Progenitor cell of endocrine pancreas (in vitro differentiated cells): Measurements from ENCODE around the gene HS3ST1. TPM values are rescaled to one million over a fixed set of nuclear protein-coding genes. Genes with fewer than 3 reads are reported as not detected.
"Not testable (repeated sequence)": the region's sequence is repeated elsewhere in the genome, so short reads cannot be mapped to it uniquely, and the experiment has no call there.

ENCODE experiments used
- DNase-seq: peaks from one replicate; pipeline ENCODE4 v3.0.0; 2021; ENCODE audit warnings: low spot score; ENCODE audit not compliant: unreplicated experiment
- H3K27ac Mint-ChIP-seq: 2 replicates; pipeline ENCODE4 v1.8.0; 2021; ENCODE audit warnings: mild to moderate bottlenecking, moderate library complexity, mixed read lengths
- H3K27me3 Mint-ChIP-seq: 2 replicates; pipeline ENCODE4 v1.8.0; 2021; ENCODE audit warnings: mixed read lengths
- H3K36me3 Mint-ChIP-seq: 2 replicates; pipeline ENCODE4 v1.8.0; 2022; ENCODE audit warnings: mixed read lengths; ENCODE audit not compliant: insufficient read depth
- H3K4me1 Mint-ChIP-seq: 2 replicates; pipeline ENCODE4 v1.8.0; 2021; ENCODE audit warnings: low read depth, mixed read lengths
- H3K4me3 Mint-ChIP-seq: 2 replicates; pipeline ENCODE4 v1.8.0; 2021; ENCODE audit warnings: low read depth, mild to moderate bottlenecking, moderate library complexity, mixed read lengths
- H3K9me3 Mint-ChIP-seq: 2 replicates; pipeline ENCODE4 v1.8.0; 2021; ENCODE audit warnings: low read depth, mixed read lengths
- total RNA-seq: library from RNA; stranded (reverse); gene quantifications from 2 replicates; pipeline ENCODE4 v1.2.1, GENCODE V29; 2021
- TF ChIP-seq, protein P1 (sequence below): fragments of 200-600 bp; sonication (generic); IDR thresholded peaks from one replicate; pipeline ENCODE4 v1.5.0; 2021; ENCODE audit warnings: antibody characterized with exemption, mild to moderate bottlenecking; ENCODE audit not compliant: unreplicated experiment

The HS3ST1 gene
- total RNA-seq, 1 donor from 2014 or later, result 3.4 TPM

DNA sequence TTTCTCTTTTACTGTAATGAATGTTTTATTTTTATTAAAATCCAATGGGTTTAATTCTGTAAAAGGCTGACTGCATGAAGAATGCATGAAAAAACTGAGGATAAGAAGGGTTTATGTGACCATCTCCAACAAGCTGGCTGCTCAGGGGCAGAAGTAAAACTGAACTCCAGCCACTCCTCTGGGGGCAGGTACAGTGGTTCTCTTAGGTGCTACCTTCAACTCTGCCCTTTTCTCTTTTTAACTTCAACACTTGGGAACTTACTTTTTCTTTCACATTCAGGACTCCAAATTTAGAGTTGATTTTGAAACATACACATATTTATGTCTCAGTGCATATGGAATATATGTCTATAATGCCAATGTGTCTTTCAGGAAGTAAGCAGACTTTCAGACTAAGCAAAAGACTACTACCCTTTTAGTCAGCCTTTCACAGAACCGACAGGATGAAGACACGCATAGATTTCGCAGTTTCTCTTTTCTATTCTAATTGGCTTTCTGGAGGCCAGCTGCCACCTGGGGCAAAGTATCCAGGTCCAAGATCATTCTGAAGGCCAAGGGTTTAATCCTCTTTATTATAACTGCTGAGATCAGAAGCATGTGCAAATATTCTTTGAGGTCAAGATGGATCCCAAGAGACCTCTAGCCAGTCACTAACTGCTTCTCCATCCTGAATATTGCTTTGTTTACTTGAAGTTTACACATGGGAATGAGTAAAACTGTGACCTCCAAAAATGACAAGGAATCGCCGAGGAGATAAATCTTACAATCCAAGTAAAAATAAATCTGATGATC lies 30.7 kb downstream of the HS3ST1 start:
- H3K27me3 Mint-ChIP-seq, result no peaks in the 10 kb centered on the region
- no peaks in the 10 kb centered on the region for H3K4me1 Mint-ChIP-seq
- H3K27ac Mint-ChIP-seq, result no peak overlapping the region
- H3K4me3 Mint-ChIP-seq, result no peak overlapping the region
- DNase-seq, result no peak
- TF ChIP-seq, protein P1, sequence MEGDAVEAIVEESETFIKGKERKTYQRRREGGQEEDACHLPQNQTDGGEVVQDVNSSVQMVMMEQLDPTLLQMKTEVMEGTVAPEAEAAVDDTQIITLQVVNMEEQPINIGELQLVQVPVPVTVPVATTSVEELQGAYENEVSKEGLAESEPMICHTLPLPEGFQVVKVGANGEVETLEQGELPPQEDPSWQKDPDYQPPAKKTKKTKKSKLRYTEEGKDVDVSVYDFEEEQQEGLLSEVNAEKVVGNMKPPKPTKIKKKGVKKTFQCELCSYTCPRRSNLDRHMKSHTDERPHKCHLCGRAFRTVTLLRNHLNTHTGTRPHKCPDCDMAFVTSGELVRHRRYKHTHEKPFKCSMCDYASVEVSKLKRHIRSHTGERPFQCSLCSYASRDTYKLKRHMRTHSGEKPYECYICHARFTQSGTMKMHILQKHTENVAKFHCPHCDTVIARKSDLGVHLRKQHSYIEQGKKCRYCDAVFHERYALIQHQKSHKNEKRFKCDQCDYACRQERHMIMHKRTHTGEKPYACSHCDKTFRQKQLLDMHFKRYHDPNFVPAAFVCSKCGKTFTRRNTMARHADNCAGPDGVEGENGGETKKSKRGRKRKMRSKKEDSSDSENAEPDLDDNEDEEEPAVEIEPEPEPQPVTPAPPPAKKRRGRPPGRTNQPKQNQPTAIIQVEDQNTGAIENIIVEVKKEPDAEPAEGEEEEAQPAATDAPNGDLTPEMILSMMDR, result no peak
- peaks cover 3% of the 10 kb centered on the region for H3K36me3 Mint-ChIP-seq
- no peaks in the 10 kb centered on the region for H3K9me3 Mint-ChIP-seq

DNA sequence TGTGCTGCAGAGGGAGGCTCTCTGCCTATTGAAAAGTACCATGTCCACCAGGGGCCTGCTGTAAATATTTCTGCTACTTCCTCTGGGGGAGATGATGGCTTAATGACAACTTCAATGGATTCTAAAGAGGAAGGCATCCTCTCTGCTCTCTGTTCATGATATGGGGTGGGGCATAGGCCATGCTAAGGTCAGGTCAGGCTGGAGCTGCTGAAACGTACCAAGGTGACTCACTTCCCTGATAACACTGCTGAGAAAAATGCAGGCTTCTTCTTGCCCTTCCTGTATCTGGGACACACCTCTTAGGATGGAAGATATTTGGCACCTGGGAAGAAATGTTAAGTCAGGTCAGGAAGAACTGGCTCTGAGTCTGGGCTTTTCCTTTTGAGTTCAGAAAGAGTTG lies 31.5 kb downstream of the HS3ST1 start:
- H3K36me3 Mint-ChIP-seq, result peaks cover 3% of the 10 kb centered on the region

DNA sequence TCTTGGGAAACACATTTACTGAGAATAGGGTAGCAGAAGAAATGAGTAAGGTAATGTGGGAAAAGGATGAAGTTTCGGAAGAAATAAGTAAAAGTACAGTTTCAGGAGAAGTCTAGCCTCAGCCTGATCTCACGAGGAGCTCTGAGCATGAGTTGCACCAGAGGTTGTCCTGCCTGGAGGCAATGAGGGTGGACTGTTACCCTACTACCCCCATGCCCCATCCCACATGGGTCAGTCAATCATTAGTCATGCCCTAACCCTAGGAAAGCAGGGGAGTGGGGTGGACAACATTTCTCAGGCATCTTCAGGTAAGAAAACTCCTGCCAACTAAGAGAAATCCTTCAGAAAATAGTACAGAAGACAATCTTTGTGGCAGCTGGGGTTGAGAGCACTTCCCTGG lies 35.1 kb downstream of the HS3ST1 start:
- peaks cover 1% of the 10 kb centered on the region for H3K36me3 Mint-ChIP-seq
- no peaks in the 10 kb centered on the region for H3K27me3 Mint-ChIP-seq
- TF ChIP-seq, protein P1, result no peak
- peaks cover 1% of the 10 kb centered on the region for H3K4me1 Mint-ChIP-seq
- H3K27ac Mint-ChIP-seq, result no peak overlapping the region
- peaks cover under 1% of the 10 kb centered on the region for H3K9me3 Mint-ChIP-seq
- DNase-seq, result no peak
- no peak overlapping the region for H3K4me3 Mint-ChIP-seq

More for the DNA sequence above, 31.5 kb downstream of the HS3ST1 start:
- H3K4me3 Mint-ChIP-seq, result no peak overlapping the region
- H3K4me1 Mint-ChIP-seq, result no peaks in the 10 kb centered on the region
- H3K9me3 Mint-ChIP-seq, result no peaks in the 10 kb centered on the region
- H3K27me3 Mint-ChIP-seq, result no peaks in the 10 kb centered on the region
- TF ChIP-seq, protein P1, result no peak
- no peak overlapping the region for H3K27ac Mint-ChIP-seq
- DNase-seq, result no peak

DNA sequence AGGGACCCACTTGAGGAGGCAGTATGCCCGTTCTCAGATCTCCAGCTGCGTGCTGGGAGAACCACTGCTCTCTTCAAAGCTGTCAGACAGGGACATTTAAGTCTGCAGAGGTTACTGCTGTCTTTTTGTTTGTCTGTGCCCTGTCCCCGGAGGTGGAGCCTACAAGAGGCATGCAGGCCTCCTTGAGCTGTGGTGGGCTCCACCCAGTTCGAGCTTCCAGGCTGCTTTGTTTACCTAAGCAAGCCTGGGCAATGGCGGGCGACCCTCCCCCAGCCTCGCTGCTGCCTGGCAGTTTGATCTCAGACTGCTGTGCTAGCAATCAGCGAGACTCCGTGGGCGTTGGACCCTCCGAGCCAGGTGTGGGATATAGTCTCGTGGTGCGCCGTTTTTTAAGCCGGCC lies 44.6 kb downstream of the HS3ST1 start:
- not testable (repeated sequence) for DNase-seq, H3K27ac Mint-ChIP-seq, H3K4me1 Mint-ChIP-seq, H3K27me3 Mint-ChIP-seq, H3K9me3 Mint-ChIP-seq, H3K36me3 Mint-ChIP-seq, H3K4me3 Mint-ChIP-seq

DNA sequence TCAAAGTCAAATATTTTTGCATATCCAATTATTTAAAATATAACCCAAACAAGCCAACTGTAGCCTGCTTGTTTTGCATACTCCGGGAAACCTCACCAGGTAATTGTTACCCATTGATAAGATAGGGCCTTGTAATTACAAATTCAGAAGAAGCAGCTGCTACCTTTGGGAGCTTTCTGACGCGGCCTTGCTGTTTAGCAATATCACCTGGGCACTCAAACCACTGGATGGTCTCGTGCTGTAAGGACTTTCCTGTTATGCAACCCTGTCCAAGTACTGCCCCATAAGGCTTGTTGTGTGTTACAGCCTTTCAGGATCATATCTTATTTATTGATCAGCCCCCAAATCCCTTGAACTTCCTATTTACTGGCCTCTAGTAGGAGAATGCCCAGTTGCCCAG lies 52.1 kb downstream of the HS3ST1 start:
- TF ChIP-seq, protein P1, result no peak
- no peaks in the 10 kb centered on the region for H3K36me3 Mint-ChIP-seq
- no peaks in the 10 kb centered on the region for H3K27me3 Mint-ChIP-seq
- DNase-seq, result no peak
- no peak overlapping the region for H3K27ac Mint-ChIP-seq
- peaks cover 5% of the 10 kb centered on the region for H3K4me1 Mint-ChIP-seq
- no peaks in the 10 kb centered on the region for H3K9me3 Mint-ChIP-seq
- no peak overlapping the region for H3K4me3 Mint-ChIP-seq

DNA sequence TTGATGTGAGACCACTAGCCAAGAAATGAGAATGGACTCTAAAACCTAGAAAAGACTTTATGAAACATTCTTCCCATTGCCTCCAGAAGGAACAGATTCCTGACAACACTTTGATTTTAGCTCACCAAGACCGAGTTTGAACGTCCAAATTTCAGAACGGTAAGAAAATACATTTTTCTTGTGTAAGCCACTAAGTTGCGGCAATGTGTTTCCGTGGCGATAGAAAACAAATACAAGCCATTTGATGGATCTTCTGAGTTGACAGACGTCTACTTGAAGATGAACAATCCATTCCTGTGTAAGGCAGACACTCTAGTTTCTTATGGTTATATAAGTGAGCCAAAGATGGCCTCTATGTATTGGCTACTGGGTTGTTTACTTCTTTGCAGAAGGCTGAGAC lies 52.5 kb downstream of the HS3ST1 start:
- TF ChIP-seq, protein P1, result no peak
- H3K4me3 Mint-ChIP-seq, result no peak overlapping the region
- H3K27ac Mint-ChIP-seq, result no peak overlapping the region
- DNase-seq, result no peak
- H3K4me1 Mint-ChIP-seq, result peaks cover 5% of the 10 kb centered on the region
- H3K9me3 Mint-ChIP-seq, result no peaks in the 10 kb centered on the region
- H3K36me3 Mint-ChIP-seq, result no peaks in the 10 kb centered on the region
- no peaks in the 10 kb centered on the region for H3K27me3 Mint-ChIP-seq
